ENCODE measurements around the gene STK39. TPM values are rescaled to one million over a fixed set of nuclear protein-coding genes. Genes with fewer than 3 reads are reported as not detected.

STK39 gene
- polyA plus RNA-seq, 1 donor from 2014 or later = 9.5 TPM

DNA sequence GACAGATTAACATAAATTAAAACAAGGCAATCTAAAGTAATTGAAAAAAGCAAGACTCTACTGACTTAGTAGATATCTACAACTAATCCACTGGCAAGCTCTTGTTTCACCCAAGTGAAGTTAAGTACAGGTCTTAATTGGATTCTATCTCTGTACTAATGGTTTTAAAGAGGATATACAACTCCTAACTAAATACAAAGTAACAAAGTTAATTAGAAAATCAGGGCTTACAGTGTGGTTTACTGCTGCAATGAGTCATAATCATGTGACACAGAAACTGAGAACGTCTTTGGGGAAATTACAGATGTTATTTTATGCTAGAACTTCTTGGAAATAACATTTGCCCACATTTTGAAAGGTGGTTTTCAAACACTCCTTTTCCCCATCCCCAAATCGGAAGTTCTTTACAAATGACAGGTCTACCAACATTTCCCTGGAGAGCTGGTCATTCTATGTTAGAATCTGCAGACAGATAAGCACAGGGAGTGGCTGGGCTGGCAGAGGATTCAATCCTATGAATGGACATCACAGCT, 245.3 kb downstream of the STK39 start:
- H3K27ac ChIP-seq (ENCODE audit: low read length) = no peak overlapping the region
- no peak overlapping the region for H2AFZ ChIP-seq (ENCODE audit: low read depth, low read length)
- no peak for TF ChIP-seq RAD21 (conservative IDR thresholded peaks at IDR 0.05)
- TF ChIP-seq, protein P1, sequence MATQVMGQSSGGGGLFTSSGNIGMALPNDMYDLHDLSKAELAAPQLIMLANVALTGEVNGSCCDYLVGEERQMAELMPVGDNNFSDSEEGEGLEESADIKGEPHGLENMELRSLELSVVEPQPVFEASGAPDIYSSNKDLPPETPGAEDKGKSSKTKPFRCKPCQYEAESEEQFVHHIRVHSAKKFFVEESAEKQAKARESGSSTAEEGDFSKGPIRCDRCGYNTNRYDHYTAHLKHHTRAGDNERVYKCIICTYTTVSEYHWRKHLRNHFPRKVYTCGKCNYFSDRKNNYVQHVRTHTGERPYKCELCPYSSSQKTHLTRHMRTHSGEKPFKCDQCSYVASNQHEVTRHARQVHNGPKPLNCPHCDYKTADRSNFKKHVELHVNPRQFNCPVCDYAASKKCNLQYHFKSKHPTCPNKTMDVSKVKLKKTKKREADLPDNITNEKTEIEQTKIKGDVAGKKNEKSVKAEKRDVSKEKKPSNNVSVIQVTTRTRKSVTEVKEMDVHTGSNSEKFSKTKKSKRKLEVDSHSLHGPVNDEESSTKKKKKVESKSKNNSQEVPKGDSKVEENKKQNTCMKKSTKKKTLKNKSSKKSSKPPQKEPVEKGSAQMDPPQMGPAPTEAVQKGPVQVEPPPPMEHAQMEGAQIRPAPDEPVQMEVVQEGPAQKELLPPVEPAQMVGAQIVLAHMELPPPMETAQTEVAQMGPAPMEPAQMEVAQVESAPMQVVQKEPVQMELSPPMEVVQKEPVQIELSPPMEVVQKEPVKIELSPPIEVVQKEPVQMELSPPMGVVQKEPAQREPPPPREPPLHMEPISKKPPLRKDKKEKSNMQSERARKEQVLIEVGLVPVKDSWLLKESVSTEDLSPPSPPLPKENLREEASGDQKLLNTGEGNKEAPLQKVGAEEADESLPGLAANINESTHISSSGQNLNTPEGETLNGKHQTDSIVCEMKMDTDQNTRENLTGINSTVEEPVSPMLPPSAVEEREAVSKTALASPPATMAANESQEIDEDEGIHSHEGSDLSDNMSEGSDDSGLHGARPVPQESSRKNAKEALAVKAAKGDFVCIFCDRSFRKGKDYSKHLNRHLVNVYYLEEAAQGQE (IDR thresholded peaks at IDR 0.05; ENCODE audit: borderline replicate concordance) = no peak
- TF ChIP-seq MXI1 (conservative IDR thresholded peaks at IDR 0.05; ENCODE audit: poor library complexity, severe bottlenecking) = no peak
- no peak overlapping the region for H3K9ac ChIP-seq (ENCODE audit: low read length)
- no peaks in the 10 kb centered on the region for H3K36me3 ChIP-seq (ENCODE audit: insufficient read depth, low read length)
- H3K9me3 ChIP-seq (ENCODE audit: low read length) = no peaks in the 10 kb centered on the region
- H4K20me1 ChIP-seq (ENCODE audit: insufficient read depth) = no peaks in the 10 kb centered on the region
- no peaks in the 10 kb centered on the region for H3K9me2 ChIP-seq (ENCODE audit: insufficient read depth, low read length)
- H3K27me3 ChIP-seq (ENCODE audit: insufficient read depth, low read depth, low read length) = no peaks in the 10 kb centered on the region
- no peak overlapping the region for H3K4me2 ChIP-seq (ENCODE audit: low read length)
- H3F3A ChIP-seq (ENCODE audit: insufficient read depth, low read length, poor library complexity, severe bottlenecking) = no peaks in the 10 kb centered on the region
- H3K79me2 ChIP-seq (replicated peaks; ENCODE audit: insufficient read depth, low read length) = no peaks in the 10 kb centered on the region
- no peak overlapping the region for H3K4me3 ChIP-seq (ENCODE audit: low read length)

DNA sequence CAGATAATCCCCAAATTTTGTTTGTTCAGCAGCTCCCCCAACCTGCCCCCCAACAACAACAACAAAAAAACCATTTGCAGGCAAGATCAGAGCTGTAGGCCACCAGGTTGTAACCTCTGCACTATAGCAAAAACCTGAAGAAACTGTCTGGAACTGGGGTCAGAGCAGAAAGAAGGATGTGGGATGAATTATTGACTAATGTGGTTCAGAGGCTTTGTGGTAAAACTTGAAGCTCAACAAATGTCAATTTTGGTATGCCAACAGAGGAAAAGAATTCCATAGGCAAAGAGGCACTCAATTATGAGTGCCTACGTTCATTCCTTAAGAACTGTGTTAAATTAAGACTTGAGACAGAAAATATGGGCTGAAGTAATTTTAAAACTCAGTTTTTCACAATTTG, 255.1 kb downstream of the STK39 start:
- Histone ChIP-seq H3K9me3 (ENCODE audit: low read length) (no peaks in the 10 kb centered on the region), H2AFZ (ENCODE audit: low read depth, low read length) (no peak overlapping the region), H3K36me3 (ENCODE audit: insufficient read depth, low read length) (no peaks in the 10 kb centered on the region), H3K9me2 (ENCODE audit: insufficient read depth, low read length) (no peaks in the 10 kb centered on the region), H3K4me2 (ENCODE audit: low read length) (no peak overlapping the region), H3K27me3 (ENCODE audit: insufficient read depth, low read depth, low read length) (no peaks in the 10 kb centered on the region), H3K9ac (ENCODE audit: low read length) (no peak overlapping the region), H4K20me1 (ENCODE audit: insufficient read depth) (no peaks in the 10 kb centered on the region), H3K79me2 (replicated peaks; ENCODE audit: insufficient read depth, low read length) (no peaks in the 10 kb centered on the region), H3F3A (ENCODE audit: insufficient read depth, low read length, poor library complexity, severe bottlenecking) (no peaks in the 10 kb centered on the region), H3K27ac (ENCODE audit: low read length) (no peak overlapping the region), H3K4me3 (ENCODE audit: low read length) (no peak overlapping the region)
- TF ChIP-seq SMC3 (conservative IDR thresholded peaks at IDR 0.05; ENCODE audit: poor library complexity) (no peak), MXI1 (conservative IDR thresholded peaks at IDR 0.05; ENCODE audit: poor library complexity, severe bottlenecking) (no peak), EP300 (conservative IDR thresholded peaks at IDR 0.05; ENCODE audit: poor library complexity, severe bottlenecking) (no peak), RAD21 (conservative IDR thresholded peaks at IDR 0.05) (no peak), POLR2AphosphoS5 (IDR thresholded peaks at IDR 0.05) (no peak), EZH2 (IDR thresholded peaks at IDR 0.05; ENCODE audit: borderline replicate concordance, insufficient read depth, low read length, poor library complexity, severe bottlenecking) (no peak), TAF1 (IDR thresholded peaks at IDR 0.05; ENCODE audit: low read depth) (no peak)
- TF ChIP-seq, protein P1 (IDR thresholded peaks at IDR 0.05; ENCODE audit: borderline replicate concordance) = no peak
- TF ChIP-seq, protein P2, sequence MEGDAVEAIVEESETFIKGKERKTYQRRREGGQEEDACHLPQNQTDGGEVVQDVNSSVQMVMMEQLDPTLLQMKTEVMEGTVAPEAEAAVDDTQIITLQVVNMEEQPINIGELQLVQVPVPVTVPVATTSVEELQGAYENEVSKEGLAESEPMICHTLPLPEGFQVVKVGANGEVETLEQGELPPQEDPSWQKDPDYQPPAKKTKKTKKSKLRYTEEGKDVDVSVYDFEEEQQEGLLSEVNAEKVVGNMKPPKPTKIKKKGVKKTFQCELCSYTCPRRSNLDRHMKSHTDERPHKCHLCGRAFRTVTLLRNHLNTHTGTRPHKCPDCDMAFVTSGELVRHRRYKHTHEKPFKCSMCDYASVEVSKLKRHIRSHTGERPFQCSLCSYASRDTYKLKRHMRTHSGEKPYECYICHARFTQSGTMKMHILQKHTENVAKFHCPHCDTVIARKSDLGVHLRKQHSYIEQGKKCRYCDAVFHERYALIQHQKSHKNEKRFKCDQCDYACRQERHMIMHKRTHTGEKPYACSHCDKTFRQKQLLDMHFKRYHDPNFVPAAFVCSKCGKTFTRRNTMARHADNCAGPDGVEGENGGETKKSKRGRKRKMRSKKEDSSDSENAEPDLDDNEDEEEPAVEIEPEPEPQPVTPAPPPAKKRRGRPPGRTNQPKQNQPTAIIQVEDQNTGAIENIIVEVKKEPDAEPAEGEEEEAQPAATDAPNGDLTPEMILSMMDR (IDR thresholded peaks at IDR 0.05; ENCODE audit: poor library complexity, severe bottlenecking) = no peak
